MCF 10A (cell line): Measurements from ENCODE around the gene CNST. TPM values are rescaled to one million over a fixed set of nuclear protein-coding genes. Genes with fewer than 3 reads are reported as not detected.
"Not testable (repeated sequence)": the region's sequence is repeated elsewhere in the genome, so short reads cannot be mapped to it uniquely, and the experiment has no call there.

Source experiments
- BruUV-seq: library from RNA; stranded (reverse); fragments of 400-500 nt; replicated peaks from 2 replicates; lab custom pipeline; 2021; lab: Mats Ljungman, UMichigan
- CTCF ChIA-PET: fragments of 300-600 bp; sonication (Branson Sonifier 250); formaldehyde crosslinking; extraction: SDS; loops from one replicate; lab custom pipeline; 2021; ENCODE audit warnings: antibody characterized with exemption, inconsistent platforms; lab: Yijun Ruan, JAX
- POLR2A ChIA-PET: fragments of 300-600, 350-650 bp; sonication (Branson Sonifier 250); formaldehyde crosslinking; extraction: SDS; loops from one replicate; lab custom pipeline; 2020; ENCODE audit warnings: antibody characterized with exemption, inconsistent platforms; lab: Yijun Ruan, JAX
- DNase-seq: peaks from one replicate; pipeline ENCODE4 v3.0.0-alpha.2; 2018; ENCODE audit not compliant: unreplicated experiment
- H3K27ac Mint-ChIP-seq: one replicate; pipeline ENCODE4 v1.8.0; 2022; ENCODE audit warnings: mild to moderate bottlenecking, low read depth, mixed read lengths; ENCODE audit not compliant: unreplicated experiment
- H3K27me3 Mint-ChIP-seq: one replicate; pipeline ENCODE4 v1.8.0; 2022; ENCODE audit warnings: mixed read lengths; ENCODE audit not compliant: insufficient read depth, unreplicated experiment
- H3K36me3 Mint-ChIP-seq: one replicate; pipeline ENCODE4 v1.8.0; 2022; ENCODE audit warnings: mild to moderate bottlenecking, moderate library complexity, mixed read lengths; ENCODE audit not compliant: insufficient read depth, unreplicated experiment
- H3K4me1 Mint-ChIP-seq: one replicate; pipeline ENCODE4 v1.8.0; 2022; ENCODE audit warnings: mixed read lengths; ENCODE audit not compliant: insufficient read depth, unreplicated experiment
- H3K4me3 Mint-ChIP-seq: one replicate; pipeline ENCODE4 v1.8.0; 2022; ENCODE audit warnings: mild to moderate bottlenecking, moderate library complexity, mixed read lengths; ENCODE audit not compliant: unreplicated experiment
- H3K9me3 Mint-ChIP-seq: one replicate; pipeline ENCODE4 v1.8.0; 2022; ENCODE audit warnings: mixed read lengths; ENCODE audit not compliant: unreplicated experiment
- CTCF ChIP-seq: fragments of 200-600 bp; IDR thresholded peaks from one replicate; pipeline ENCODE4 v1.8.0; 2022; ENCODE audit warnings: antibody characterized with exemption, mild to moderate bottlenecking; ENCODE audit not compliant: unreplicated experiment
- intact Hi-C: fragments of 100-400 bp; cut with micrococcal nuclease; formaldehyde crosslinking; loops from 2 replicates; pipeline ENCODE4 v1.14.1; 2022
- total RNA-seq: library from RNA; stranded (reverse); gene quantifications from 2 replicates; pipeline ENCODE4 v1.2.3, GENCODE V29; 2022

The CNST gene
- total RNA-seq, 1 experiment from 2014 or later: 48.3 TPM

GRCh38 chr1:246567646-246568235 lies 1.5 kb downstream of the CNST start:
- CTCF ChIA-PET: interaction anchor here (0.6 to 1.7 kb wide), 13 partner anchors 8 to 296 kb away, joined by 3 to 10 read pairs (median 4); no protein-coding TSS in a partner anchor
- intact Hi-C loops: loop anchor here (1.0 to 5.0 kb wide), 3 partner anchors 121 to 200 kb away; no protein-coding TSS in a partner anchor

GRCh38 chr1:246569248-246570238 lies 3.3 kb downstream of the CNST start:
- DNase-seq: no peak
- no peak for TF ChIP-seq CTCF
- H3K9me3 Mint-ChIP-seq: no peaks in the 10 kb centered on the region
- intact Hi-C loops: loop anchor here (5.0 kb wide), 1 partner anchor 198 kb away; no protein-coding TSS in a partner anchor
- peaks cover 34% of the 10 kb centered on the region for H3K4me1 Mint-ChIP-seq
- H3K4me3 Mint-ChIP-seq: no peak overlapping the region
- ChIA-PET POLR2A (interaction anchor here (0.6 to 4.0 kb wide), 5 partner anchors 17 to 166 kb away, joined by 3 to 50 read pairs (median 4); no protein-coding TSS in a partner anchor), CTCF (interaction anchor here (0.5 to 0.6 kb wide), 3 partner anchors 72 to 185 kb away, joined by 3 to 6 read pairs (median 3); no protein-coding TSS in a partner anchor)
- BruUV-seq: no TSS peak
- H3K27me3 Mint-ChIP-seq: no peaks in the 10 kb centered on the region
- H3K36me3 Mint-ChIP-seq: peaks cover 25% of the 10 kb centered on the region
- peak overlapping the region; percentile 24 for H3K27ac Mint-ChIP-seq

More at GRCh38 chr1:246567646-246568235, 1.5 kb downstream of the CNST start:
- Mint-ChIP-seq H3K27ac (peak overlapping the region; percentile 97), H3K36me3 (peaks cover 43% of the 10 kb centered on the region), H3K4me1 (peaks cover 34% of the 10 kb centered on the region), H3K4me3 (peak overlapping the region; percentile 93), H3K9me3 (no peaks in the 10 kb centered on the region), H3K27me3 (no peaks in the 10 kb centered on the region)
- no TSS peak for BruUV-seq
- POLR2A ChIA-PET: interaction anchor here (0.7 to 4.0 kb wide), 23 partner anchors 7 to 1732 kb away, joined by 3 to 50 read pairs (median 7); partner anchors contain the start of genes AHCTF1, COX20 and SMYD3
- no peak for DNase-seq
- TF ChIP-seq CTCF: no peak

GRCh38 chr1:246571309-246571708 lies 5.1 kb downstream of the CNST start:
- ChIA-PET CTCF (interaction anchor here (0.8 to 1.3 kb wide), 3 partner anchors 15 to 1707 kb away, joined by 3 to 6 read pairs (median 3); no protein-coding TSS in a partner anchor), POLR2A (interaction anchor here (1.3 to 2.4 kb wide), 4 partner anchors 10 to 37 kb away, joined by 4 to 7 read pairs (median 4); no protein-coding TSS in a partner anchor)
- H3K27ac Mint-ChIP-seq, intact Hi-C loops, BruUV-seq, H3K9me3 Mint-ChIP-seq, H3K4me3 Mint-ChIP-seq, H3K27me3 Mint-ChIP-seq, DNase-seq: not testable (repeated sequence)
- Mint-ChIP-seq H3K4me1 (peaks cover 35% of the 10 kb centered on the region), H3K36me3 (peaks cover 11% of the 10 kb centered on the region)

GRCh38 chr1:246571953-246572352 lies 5.7 kb downstream of the CNST start:
- no peak for TF ChIP-seq CTCF

More at GRCh38 chr1:246571953-246572352, 5.7 kb downstream of the CNST start:
- no TSS peak for BruUV-seq
- Mint-ChIP-seq H3K4me3 (no peak overlapping the region), H3K36me3 (peaks cover 6% of the 10 kb centered on the region), H3K4me1 (peaks cover 35% of the 10 kb centered on the region), H3K9me3 (no peaks in the 10 kb centered on the region), H3K27ac (no peak overlapping the region), H3K27me3 (no peaks in the 10 kb centered on the region)
- POLR2A ChIA-PET: interaction anchor here (1.3 to 2.4 kb wide), 3 partner anchors 10 to 37 kb away, joined by 4 to 7 read pairs (median 4); no protein-coding TSS in a partner anchor
- intact Hi-C loops: no loop called here
- CTCF ChIA-PET: interaction anchor here (0.8 to 1.3 kb wide), 2 partner anchors 14 to 1708 kb away, joined by 3 read pairs; no protein-coding TSS in a partner anchor
- DNase-seq: no peak
